HepG2 (cell line): ENCODE results near the gene PDK2. TPM values are rescaled to one million over a fixed set of nuclear protein-coding genes. Genes with fewer than 3 reads are reported as not detected.
A peak's percentile ranks its signal among the peaks of the same experiment; 100 is the strongest.

ENCODE experiments used
- AFF4 ChIP-seq: sonication (generic); formaldehyde crosslinking; IDR thresholded peaks from 2 replicates; pipeline ENCODE4 v1.4.0; 2020; ENCODE audit warnings: missing genetic modification reagents
- DRAP1 ChIP-seq: IDR thresholded peaks from 2 replicates; pipeline ENCODE4 v1.6.1; 2016; ENCODE audit warnings: missing genetic modification reagents, missing compliant biosample characterization
- JARID2 ChIP-seq: sonication (generic); formaldehyde crosslinking; IDR thresholded peaks from 2 replicates; pipeline ENCODE4 v1.8.1; 2023; ENCODE audit warnings: missing genetic modification reagents, inconsistent platforms; ENCODE audit not compliant: insufficient replicate concordance
- NCOA5 ChIP-seq: sonication (generic); formaldehyde crosslinking; IDR thresholded peaks from 2 replicates; pipeline ENCODE4 v1.4.0; 2020; ENCODE audit warnings: missing genetic modification reagents
- PCBP2 ChIP-seq: fragments of 200-400 bp; formaldehyde crosslinking; optimal IDR thresholded peaks from 2 replicates; pipeline ENCODE3; 2018; ENCODE audit warnings: low read length, low read depth; ENCODE audit not compliant: poor library complexity, severe bottlenecking
- PLRG1 ChIP-seq: fragments of 450-650 bp; conservative IDR thresholded peaks from 2 replicates; pipeline ENCODE4 v1.6.1; 2016
- SRSF9 ChIP-seq: fragments of 200-400 bp; formaldehyde crosslinking; IDR thresholded peaks from 2 replicates; pipeline ENCODE4 v1.6.1; 2018; ENCODE audit warnings: borderline replicate concordance, mild to moderate bottlenecking, low read depth, low read length; ENCODE audit not compliant: insufficient read depth, poor library complexity, severe bottlenecking
- TCF12 ChIP-seq, 2 experiments: fragments of 450-650 bp in 1 of 2; sonication (generic) in 1 of 2; formaldehyde crosslinking in 1 of 2; IDR thresholded peaks; 2 replicates each; pipeline versions ENCODE4 v1.6.1 to v1.8.0; 2017 to 2022; ENCODE audit warnings: antibody characterized with exemption in 1 of 2, mild to moderate bottlenecking in 1 of 2, missing genetic modification reagents in 1 of 2, moderate library complexity in 1 of 2
- ZBED4 ChIP-seq: sonication (generic); formaldehyde crosslinking; IDR thresholded peaks from 2 replicates; pipeline ENCODE4 v1.4.0; 2020; ENCODE audit warnings: missing genetic modification reagents, borderline replicate concordance
- ZNF232 ChIP-seq: sonication (generic); formaldehyde crosslinking; IDR thresholded peaks from 2 replicates; pipeline ENCODE4 v1.4.0; 2020; ENCODE audit warnings: missing genetic modification reagents, borderline replicate concordance
- ZNF263 ChIP-seq: sonication (generic); formaldehyde crosslinking; IDR thresholded peaks from 2 replicates; pipeline ENCODE4 v1.4.0; 2020; ENCODE audit warnings: missing genetic modification reagents
- ZNF343 ChIP-seq: sonication (generic); formaldehyde crosslinking; IDR thresholded peaks from 2 replicates; pipeline ENCODE4 v1.4.0; 2020; ENCODE audit warnings: mild to moderate bottlenecking, missing genetic modification reagents
- ZNF362 ChIP-seq: sonication (generic); formaldehyde crosslinking; IDR thresholded peaks from 2 replicates; pipeline ENCODE4 v1.4.0; 2020; ENCODE audit warnings: missing genetic modification reagents, mild to moderate bottlenecking, borderline replicate concordance
- ZNF557 ChIP-seq: sonication (generic); formaldehyde crosslinking; IDR thresholded peaks from 2 replicates; pipeline ENCODE4 v1.4.0; 2020; ENCODE audit warnings: missing genetic modification reagents
- ZNF576 ChIP-seq: sonication (generic); formaldehyde crosslinking; IDR thresholded peaks from 2 replicates; pipeline ENCODE4 v1.4.0; 2020; ENCODE audit warnings: mild to moderate bottlenecking, missing genetic modification reagents
- ZNF704 ChIP-seq: sonication (generic); formaldehyde crosslinking; IDR thresholded peaks from 2 replicates; pipeline ENCODE4 v1.8.1; 2023; ENCODE audit warnings: mild to moderate bottlenecking, inconsistent platforms, moderate library complexity, missing genetic modification reagents, borderline replicate concordance
- ZSCAN25 ChIP-seq: sonication (generic); formaldehyde crosslinking; IDR thresholded peaks from 2 replicates; pipeline ENCODE4 v1.8.0; 2022; ENCODE audit warnings: mild to moderate bottlenecking, missing genetic modification reagents
- polyA plus RNA-seq, 8 experiments: library from polyadenylated mRNA; depleted of rRNA in 3 of 8; stranded (reverse) in 7 of 8; unstranded in 1 of 8; fragments of >200 nt; fragmentation: Illumina TruSeq in 4 of 8; extraction: Trizol in 4 of 8; gene quantifications; 2 replicates each; pipeline versions ENCODE4 v1.2.1 to v1.2.3, GENCODE V29; 2011 to 2016; ENCODE audit warnings: low read depth in 4 of 8, missing spikeins in 1 of 8, mixed read lengths in 1 of 8; ENCODE audit not compliant: insufficient read depth in 1 of 8
- total RNA-seq, 5 experiments: library from RNA; depleted of rRNA; stranded (reverse); fragments of >200 nt; fragmentation: Illumina TruSeq; extraction: Trizol; gene quantifications; 2 replicates each; pipeline ENCODE4 v1.2.3, GENCODE V29; 2016; ENCODE audit warnings: low read depth in 1 of 5

The PDK2 gene
- total and polyA plus RNA-seq, 2 of the 13 experiments (the other 11 are each of a cell fraction or from before 2014, with no cell fraction given) = 18.5 to 59.7 TPM

- TF ChIP-seq AFF4 (CRISPR knock-in tag) = no peak
- TF ChIP-seq ZBED4 (CRISPR knock-in tag) = no peak
- peak; percentile 96 for TF ChIP-seq ZNF263
- TF ChIP-seq ZSCAN25 (CRISPR knock-in tag) = 0 out of 2 replicates have a peak, but pooled peaks have one; percentile 27
- TF ChIP-seq DRAP1 (CRISPR knock-in tag) = 0 out of 2 replicates have a peak, but pooled peaks have one; percentile 14
- peak; percentile 83 for TF ChIP-seq PCBP2
- TF ChIP-seq SRSF9 = no peak
- TF ChIP-seq ZNF704 = no peak
- TF ChIP-seq ZNF576 (CRISPR knock-in tag) = no peak
- no peak for TF ChIP-seq ZNF232 (CRISPR knock-in tag)
- TF ChIP-seq PLRG1 = no peak
- no peak for TF ChIP-seq ZNF343 (CRISPR knock-in tag)
- no peak for TF ChIP-seq ZNF557 (CRISPR knock-in tag)
- TF ChIP-seq TCF12 (IDR thresholded peaks at IDR 0.05) = no peak
- no peak for TF ChIP-seq TCF12 (CRISPR knock-in tag; IDR thresholded peaks at IDR 0.05)
- no peak for TF ChIP-seq JARID2 (CRISPR knock-in tag)
- TF ChIP-seq NCOA5 (CRISPR knock-in tag) = no peak
- TF ChIP-seq ZNF362 (CRISPR knock-in tag) = no peak
Measured at GRCh38 chr17:50123649-50124349, 28.6 kb downstream of the PDK2 start (continued).
